Peyer's patch (tissue), 4 donors: Measurements from ENCODE around the gene RTL5. TPM values are rescaled to one million over a fixed set of nuclear protein-coding genes. Genes with fewer than 3 reads are reported as not detected.
A peak's percentile ranks its signal among the peaks of the same experiment; 100 is the strongest.

Experiments
- DNase-seq, 3 donors: peaks; one replicate each; pipeline ENCODE4 v3.0.0-alpha.2; 2017 to 2019
- H3K27ac ChIP-seq, 4 donors: fragments of 200-600 bp; sonication (generic); one replicate each; pipeline ENCODE4 v1.5.1; 2016 to 2019
- H3K27me3 ChIP-seq, 2 donors: fragments of 200-600 bp; sonication (generic); one replicate each; pipeline ENCODE4 v1.5.1; 2019
- H3K36me3 ChIP-seq, 3 donors: fragments of 200-600 bp; sonication (generic); one replicate each; pipeline ENCODE4 v1.5.1; 2016 to 2019
- H3K4me1 ChIP-seq, 4 donors: fragments of 200-600 bp; sonication (generic); one replicate each; pipeline ENCODE4 v1.5.1; 2016 to 2019
- H3K4me3 ChIP-seq, 4 donors: fragments of 200-600 bp; sonication (generic); 1 replicate in 3 of 4; 2 replicates in 1 of 4; pipeline ENCODE4 v1.5.1; 2016 to 2019; ENCODE audit warnings: mild to moderate bottlenecking in 1 of 4
- H3K9me3 ChIP-seq, 4 donors: fragments of 200-600 bp; sonication (generic); one replicate each; pipeline ENCODE4 v1.5.1; 2016 to 2019; ENCODE audit warnings: mild to moderate bottlenecking in 1 of 4
- POLR2A ChIP-seq, 2 donors: fragments of 450-650 bp; IDR thresholded peaks; one replicate each; pipeline ENCODE4 v1.5.1; 2017; ENCODE audit warnings: antibody characterized with exemption in 2 of 2, mild to moderate bottlenecking in 2 of 2, moderate library complexity in 2 of 2
- total RNA-seq, 4 donors: library from RNA; depleted of rRNA; stranded (reverse); fragments of >200 nt; gene quantifications; one replicate each; pipeline ENCODE4 v1.1.0, GENCODE V29; 2016
- TF ChIP-seq, protein P1 (sequence below), 6 experiments: fragments of 450-650 bp in 4 of 6; fragments of 200-600 bp in 2 of 6; sonication (generic) in 1 of 6; IDR thresholded peaks; one replicate each; pipeline ENCODE4 v1.5.1; 2017 to 2019; ENCODE audit warnings: antibody characterized with exemption in 6 of 6, mild to moderate bottlenecking in 3 of 6, moderate library complexity in 1 of 6

RTL5 gene
- total RNA-seq, 4 donors from 2014 or later = 0.18 to 1.7 (median 1.4) TPM

- no peaks in the 10 kb centered on the region for H3K4me1 ChIP-seq
- no peak overlapping the region for H3K27ac ChIP-seq
- H3K9me3 ChIP-seq = no peaks in the 10 kb centered on the region
- H3K36me3 ChIP-seq = no peaks in the 10 kb centered on the region
- no peaks in the 10 kb centered on the region for H3K27me3 ChIP-seq
- TF ChIP-seq POLR2A (IDR thresholded peaks at IDR 0.05) = no peak
- TF ChIP-seq, protein P1, sequence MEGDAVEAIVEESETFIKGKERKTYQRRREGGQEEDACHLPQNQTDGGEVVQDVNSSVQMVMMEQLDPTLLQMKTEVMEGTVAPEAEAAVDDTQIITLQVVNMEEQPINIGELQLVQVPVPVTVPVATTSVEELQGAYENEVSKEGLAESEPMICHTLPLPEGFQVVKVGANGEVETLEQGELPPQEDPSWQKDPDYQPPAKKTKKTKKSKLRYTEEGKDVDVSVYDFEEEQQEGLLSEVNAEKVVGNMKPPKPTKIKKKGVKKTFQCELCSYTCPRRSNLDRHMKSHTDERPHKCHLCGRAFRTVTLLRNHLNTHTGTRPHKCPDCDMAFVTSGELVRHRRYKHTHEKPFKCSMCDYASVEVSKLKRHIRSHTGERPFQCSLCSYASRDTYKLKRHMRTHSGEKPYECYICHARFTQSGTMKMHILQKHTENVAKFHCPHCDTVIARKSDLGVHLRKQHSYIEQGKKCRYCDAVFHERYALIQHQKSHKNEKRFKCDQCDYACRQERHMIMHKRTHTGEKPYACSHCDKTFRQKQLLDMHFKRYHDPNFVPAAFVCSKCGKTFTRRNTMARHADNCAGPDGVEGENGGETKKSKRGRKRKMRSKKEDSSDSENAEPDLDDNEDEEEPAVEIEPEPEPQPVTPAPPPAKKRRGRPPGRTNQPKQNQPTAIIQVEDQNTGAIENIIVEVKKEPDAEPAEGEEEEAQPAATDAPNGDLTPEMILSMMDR (IDR thresholded peaks at IDR 0.05) = no peak
- no peak overlapping the region for H3K4me3 ChIP-seq
- no peak for DNase-seq
Measured at GRCh38 chrX:72107320-72107719, 24.4 kb downstream of the RTL5 start.

GRCh38 chrX:72105436-72105835 is 26.3 kb downstream of the RTL5 start:
- no peaks in the 10 kb centered on the region for H3K4me1 ChIP-seq
- H3K9me3 ChIP-seq = no peaks in the 10 kb centered on the region
- no peak overlapping the region for H3K4me3 ChIP-seq
- H3K27me3 ChIP-seq = no peaks in the 10 kb centered on the region
- TF ChIP-seq, protein P1 (IDR thresholded peaks at IDR 0.05) = peak in 1 of 6 experiments; percentile 10
- TF ChIP-seq POLR2A (IDR thresholded peaks at IDR 0.05) = no peak
- DNase-seq = peak in 1 of 3 donors; percentile 66
- no peak overlapping the region for H3K27ac ChIP-seq
- H3K36me3 ChIP-seq = no peaks in the 10 kb centered on the region

GRCh38 chrX:72102760-72103159 is 29.0 kb downstream of the RTL5 start:
- Histone ChIP-seq H3K27ac (no peak overlapping the region), H3K27me3 (no peaks in the 10 kb centered on the region), H3K9me3 (no peaks in the 10 kb centered on the region), H3K36me3 (no peaks in the 10 kb centered on the region), H3K4me1 (no peaks in the 10 kb centered on the region), H3K4me3 (no peak overlapping the region)
- no peak for DNase-seq
- TF ChIP-seq, protein P1 (IDR thresholded peaks at IDR 0.05) = no peak
- TF ChIP-seq POLR2A (IDR thresholded peaks at IDR 0.05) = no peak

GRCh38 chrX:72102126-72102525 is 29.6 kb downstream of the RTL5 start:
- no peak for DNase-seq
- H3K9me3 ChIP-seq = no peaks in the 10 kb centered on the region
- H3K36me3 ChIP-seq = no peaks in the 10 kb centered on the region
- H3K4me1 ChIP-seq = no peaks in the 10 kb centered on the region
- H3K4me3 ChIP-seq = no peak overlapping the region
- TF ChIP-seq POLR2A (IDR thresholded peaks at IDR 0.05) = no peak
- TF ChIP-seq, protein P1 (IDR thresholded peaks at IDR 0.05) = no peak
- no peak overlapping the region for H3K27ac ChIP-seq
- H3K27me3 ChIP-seq = no peaks in the 10 kb centered on the region

DNA sequence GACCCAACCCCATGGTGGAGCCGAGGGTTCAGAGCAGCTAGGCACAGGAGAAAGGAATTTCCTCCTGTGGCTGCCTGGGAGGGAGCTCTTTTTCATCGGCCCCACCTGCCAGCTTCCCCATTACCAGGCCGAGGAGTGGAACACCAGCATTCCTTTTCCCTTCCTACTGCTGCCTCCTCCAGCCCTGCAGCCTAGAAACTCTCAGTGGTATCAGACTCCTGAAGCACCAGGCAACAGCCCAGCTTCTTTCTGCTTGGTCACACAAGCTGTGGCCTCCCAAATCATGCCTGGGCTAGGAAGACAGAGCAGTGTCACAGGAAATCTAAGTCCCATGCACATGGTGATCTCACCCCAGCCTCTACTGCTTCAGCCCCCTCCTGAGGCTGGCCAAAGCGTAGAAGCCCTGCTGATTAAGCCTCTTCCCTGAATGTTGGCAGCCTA is 30.1 kb downstream of the RTL5 start:
- Histone ChIP-seq H3K36me3 (no peaks in the 10 kb centered on the region), H3K9me3 (no peaks in the 10 kb centered on the region), H3K4me1 (no peaks in the 10 kb centered on the region), H3K4me3 (no peak overlapping the region), H3K27me3 (no peaks in the 10 kb centered on the region), H3K27ac (no peak overlapping the region)
- TF ChIP-seq POLR2A (IDR thresholded peaks at IDR 0.05) = no peak
- TF ChIP-seq, protein P1 (IDR thresholded peaks at IDR 0.05) = no peak
- no peak for DNase-seq

GRCh38 chrX:72100824-72101351 is 30.8 kb downstream of the RTL5 start:
- peak in 2 of 3 donors; percentile 63 to 84 for DNase-seq
- Histone ChIP-seq H3K36me3 (no peaks in the 10 kb centered on the region), H3K4me1 (no peaks in the 10 kb centered on the region), H3K27me3 (no peaks in the 10 kb centered on the region), H3K27ac (peak overlapping the region in 1 of 4 donors; percentile 19), H3K9me3 (no peaks in the 10 kb centered on the region), H3K4me3 (no peak overlapping the region)
- TF ChIP-seq, protein P1 (IDR thresholded peaks at IDR 0.05) = no peak
- TF ChIP-seq POLR2A (IDR thresholded peaks at IDR 0.05) = no peak
